Hindlimb muscle (tissue), 1 donor: ENCODE results near the gene BAG1. TPM values are rescaled to one million over a fixed set of nuclear protein-coding genes. Genes with fewer than 3 reads are reported as not detected.

Experiments
- DNase-seq: peaks from one replicate; pipeline ENCODE4 v3.0.0-alpha.2; 2013
- polyA plus RNA-seq: library from polyadenylated mRNA; unstranded; fragments of 120-200 nt; gene quantifications from one replicate; pipeline ENCODE4 v1.2.1, GENCODE V29; 2013; ENCODE audit not compliant: insufficient read length

BAG1 gene
- 96.4 TPM for polyA plus RNA-seq

GRCh38 chr9:33264473-33265177, at the start of gene BAG1, which contains the start of gene CHMP5:
TSS of gene BAG1 (minus strand) at chr9:33264708.
TSS of gene CHMP5 (plus strand) at chr9:33265049. CDS start at chr9:33265079, 30 bp downstream.
- peak; percentile 99 for DNase-seq

- no peak for DNase-seq
Measured at GRCh38 chr9:33311953-33312352, 47.4 kb upstream of the BAG1 start.

- no peak for DNase-seq
Measured at GRCh38 chr9:33310748-33311147, 46.2 kb upstream of the BAG1 start.

GRCh38 chr9:33309903-33310302, 45.4 kb upstream of the BAG1 start:
- no peak for DNase-seq

- no peak for DNase-seq
Measured at GRCh38 chr9:33307067-33307466, 42.6 kb upstream of the BAG1 start.

GRCh38 chr9:33306037-33306436, 41.5 kb upstream of the BAG1 start:
- DNase-seq, result no peak

- no peak for DNase-seq
Measured at GRCh38 chr9:33304362-33304761, 39.9 kb upstream of the BAG1 start.

- no peak for DNase-seq
Measured at GRCh38 chr9:33300546-33300945, 36.0 kb upstream of the BAG1 start.

GRCh38 chr9:33297432-33297831, 32.9 kb upstream of the BAG1 start:
- no peak for DNase-seq

GRCh38 chr9:33295571-33295970, 31.1 kb upstream of the BAG1 start:
- DNase-seq, result no peak

- DNase-seq, result no peak
Measured at GRCh38 chr9:33294670-33295432, 30.3 kb upstream of the BAG1 start.

GRCh38 chr9:33293782-33294181, 29.3 kb upstream of the BAG1 start:
- no peak for DNase-seq

GRCh38 chr9:33291901-33292300, 27.4 kb upstream of the BAG1 start:
- DNase-seq, result no peak

- no peak for DNase-seq
Measured at GRCh38 chr9:33291031-33291397, 26.5 kb upstream of the BAG1 start.

GRCh38 chr9:33290247-33291030, 25.9 kb upstream of the BAG1 start, which contains the start of gene NFX1:
TSS of gene NFX1 (plus strand) at chr9:33290516. CDS start at chr9:33290573, 57 bp downstream.
- DNase-seq, result peak; percentile 100

GRCh38 chr9:33289936-33290246, 25.4 kb upstream of the BAG1 start:
- DNase-seq, result no peak

- no peak for DNase-seq
Measured at GRCh38 chr9:33289496-33289895, 25.0 kb upstream of the BAG1 start.

- no peak for DNase-seq
Measured at GRCh38 chr9:33288828-33289483, 24.4 kb upstream of the BAG1 start.

- DNase-seq, result no peak
Measured at GRCh38 chr9:33288235-33288634, 23.7 kb upstream of the BAG1 start.

GRCh38 chr9:33287087-33287490, 22.6 kb upstream of the BAG1 start:
- DNase-seq, result peak; percentile 22

- DNase-seq, result no peak
Measured at GRCh38 chr9:33285502-33285901, 21.0 kb upstream of the BAG1 start.

- no peak for DNase-seq
Measured at GRCh38 chr9:33277484-33277883, 13.0 kb upstream of the BAG1 start.

- DNase-seq, result no peak
Measured at GRCh38 chr9:33273972-33274328, 9.4 kb upstream of the BAG1 start.
